Fibroblast of the aortic adventitia (primary cell): ENCODE data around the gene HFE. TPM values are rescaled to one million over a fixed set of nuclear protein-coding genes. Genes with fewer than 3 reads are reported as not detected.

Source experiments
- DNase-seq: peaks from one replicate; pipeline ENCODE4 v3.0.0-alpha.2; 2010; ENCODE audit warnings: low read depth
- H3K4me3 ChIP-seq: 2 replicates; pipeline ENCODE4 v1.5.1; 2011; ENCODE audit warnings: low read depth, mild to moderate bottlenecking, control low read depth, low read length, moderate library complexity
- CTCF ChIP-seq: IDR thresholded peaks from 2 replicates; pipeline ENCODE4 v1.5.1; 2011; ENCODE audit warnings: mild to moderate bottlenecking, low read length, control low read depth, inconsistent platforms; ENCODE audit not compliant: insufficient read depth
- total RNA-seq: library from RNA; depleted of rRNA; stranded (reverse); fragments of >200 nt; gene quantifications from 2 replicates; pipeline ENCODE4 v1.2.3, GENCODE V29; 2012; ENCODE audit warnings: low replicate concordance

HFE gene
- total RNA-seq, 1 donor, result 9.0 TPM

GRCh38 chr6:26122005-26122388 is 34.8 kb downstream of the HFE start:
- DNase-seq, result no peak
- H3K4me3 ChIP-seq, result no peak overlapping the region
- no peak for TF ChIP-seq CTCF

GRCh38 chr6:26122402-26122792 is 35.2 kb downstream of the HFE start:
- TF ChIP-seq CTCF, result no peak
- DNase-seq, result no peak
- peak overlapping the region; percentile 73 for H3K4me3 ChIP-seq

GRCh38 chr6:26122793-26123674 is 35.8 kb downstream of the HFE start:
- DNase-seq, result peak; percentile 99
- TF ChIP-seq CTCF, result no peak
- H3K4me3 ChIP-seq, result peak overlapping the region; percentile 73

GRCh38 chr6:26123675-26123946 is 36.4 kb downstream of the HFE start:
- H3K4me3 ChIP-seq, result peak overlapping the region; percentile 73
- no peak for DNase-seq
- TF ChIP-seq CTCF, result no peak

GRCh38 chr6:26123947-26124780 is 36.9 kb downstream of the HFE start:
- H3K4me3 ChIP-seq, result peak overlapping the region; percentile 94
- no peak for TF ChIP-seq CTCF
- peak; percentile 100 for DNase-seq

- TF ChIP-seq CTCF, result no peak
- H3K4me3 ChIP-seq, result peak overlapping the region; percentile 94
- DNase-seq, result no peak
These were observed 37.8 kb downstream of the HFE start for GRCh38 chr6:26124781-26125685.
